Measurements from ENCODE around the gene C19orf73.

The C19orf73 gene

DNA sequence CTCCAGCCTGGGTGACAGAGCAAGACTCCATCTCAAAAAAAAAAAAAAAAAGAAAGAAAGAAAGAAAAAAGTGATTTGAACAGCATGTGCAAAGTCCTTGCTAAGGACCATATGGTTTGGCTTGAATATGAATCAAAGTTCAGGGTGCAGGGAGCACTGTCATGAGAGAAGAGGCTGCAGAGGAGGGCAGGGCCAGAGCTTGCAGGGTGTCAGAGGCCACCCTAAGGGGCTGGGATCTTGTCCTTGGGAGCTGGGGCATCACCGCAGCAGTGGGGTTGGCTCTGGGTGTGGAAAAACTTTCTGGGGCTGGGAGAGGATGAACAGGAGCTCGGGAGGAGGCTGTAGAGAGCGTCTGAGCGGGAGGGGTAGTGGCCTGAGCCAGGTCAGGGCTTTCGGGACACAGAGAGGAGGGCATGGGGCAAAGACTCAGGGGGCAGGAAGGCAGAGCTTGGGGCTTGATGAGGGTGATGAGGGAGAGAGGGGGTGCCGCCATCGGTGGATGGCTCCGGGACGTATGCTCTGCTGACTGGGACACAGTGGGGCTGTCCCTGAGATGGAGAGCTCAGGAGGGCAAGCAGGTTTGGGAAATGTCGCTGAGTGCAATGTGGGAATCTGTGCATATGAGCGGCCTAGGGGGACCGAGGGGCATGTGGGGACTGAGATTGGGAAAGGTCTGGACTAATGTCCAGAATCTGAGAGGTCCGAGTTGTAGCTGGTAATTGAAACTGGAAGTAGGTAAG is 41.7 kb upstream of the C19orf73 start:
- Histone ChIP-seq H3K9ac (ENCODE audit: low read depth, low read length, poor library complexity, severe bottlenecking) (no peak overlapping the region), H3K4me1 (ENCODE audit: insufficient read depth, low read length, poor library complexity, severe bottlenecking) (peaks cover 14% of the 10 kb centered on the region), H3K9me3 (ENCODE audit: insufficient read depth, low read depth, low read length) (no peaks in the 10 kb centered on the region), H3K4me3 (ENCODE audit: low read length, poor library complexity, severe bottlenecking) (no peak overlapping the region), H3K79me2 (ENCODE audit: insufficient read depth, low read length) (no peaks in the 10 kb centered on the region), H3K27me3 (ENCODE audit: insufficient read depth, low read length, poor library complexity, severe bottlenecking) (no peaks in the 10 kb centered on the region), H3K36me3 (ENCODE audit: insufficient read depth, low read length) (no peaks in the 10 kb centered on the region), H3K9me2 (replicated peaks; ENCODE audit: low read depth, low read length) (no peaks in the 10 kb centered on the region), H3K4me2 (ENCODE audit: low read depth, low read length, poor library complexity, severe bottlenecking) (no peak overlapping the region), H2AFZ (ENCODE audit: low read length) (no peak overlapping the region), H4K20me1 (ENCODE audit: insufficient read depth, low read length, poor library complexity, severe bottlenecking) (no peaks in the 10 kb centered on the region), H3F3A (ENCODE audit: low read depth) (no peaks in the 10 kb centered on the region)
- TF ChIP-seq EZH2phosphoT487 (IDR thresholded peaks at IDR 0.05; ENCODE audit: borderline replicate concordance): no peak
- TF ChIP-seq, protein P1, sequence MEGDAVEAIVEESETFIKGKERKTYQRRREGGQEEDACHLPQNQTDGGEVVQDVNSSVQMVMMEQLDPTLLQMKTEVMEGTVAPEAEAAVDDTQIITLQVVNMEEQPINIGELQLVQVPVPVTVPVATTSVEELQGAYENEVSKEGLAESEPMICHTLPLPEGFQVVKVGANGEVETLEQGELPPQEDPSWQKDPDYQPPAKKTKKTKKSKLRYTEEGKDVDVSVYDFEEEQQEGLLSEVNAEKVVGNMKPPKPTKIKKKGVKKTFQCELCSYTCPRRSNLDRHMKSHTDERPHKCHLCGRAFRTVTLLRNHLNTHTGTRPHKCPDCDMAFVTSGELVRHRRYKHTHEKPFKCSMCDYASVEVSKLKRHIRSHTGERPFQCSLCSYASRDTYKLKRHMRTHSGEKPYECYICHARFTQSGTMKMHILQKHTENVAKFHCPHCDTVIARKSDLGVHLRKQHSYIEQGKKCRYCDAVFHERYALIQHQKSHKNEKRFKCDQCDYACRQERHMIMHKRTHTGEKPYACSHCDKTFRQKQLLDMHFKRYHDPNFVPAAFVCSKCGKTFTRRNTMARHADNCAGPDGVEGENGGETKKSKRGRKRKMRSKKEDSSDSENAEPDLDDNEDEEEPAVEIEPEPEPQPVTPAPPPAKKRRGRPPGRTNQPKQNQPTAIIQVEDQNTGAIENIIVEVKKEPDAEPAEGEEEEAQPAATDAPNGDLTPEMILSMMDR (conservative IDR thresholded peaks at IDR 0.05; ENCODE audit: low read length): no peak

DNA sequence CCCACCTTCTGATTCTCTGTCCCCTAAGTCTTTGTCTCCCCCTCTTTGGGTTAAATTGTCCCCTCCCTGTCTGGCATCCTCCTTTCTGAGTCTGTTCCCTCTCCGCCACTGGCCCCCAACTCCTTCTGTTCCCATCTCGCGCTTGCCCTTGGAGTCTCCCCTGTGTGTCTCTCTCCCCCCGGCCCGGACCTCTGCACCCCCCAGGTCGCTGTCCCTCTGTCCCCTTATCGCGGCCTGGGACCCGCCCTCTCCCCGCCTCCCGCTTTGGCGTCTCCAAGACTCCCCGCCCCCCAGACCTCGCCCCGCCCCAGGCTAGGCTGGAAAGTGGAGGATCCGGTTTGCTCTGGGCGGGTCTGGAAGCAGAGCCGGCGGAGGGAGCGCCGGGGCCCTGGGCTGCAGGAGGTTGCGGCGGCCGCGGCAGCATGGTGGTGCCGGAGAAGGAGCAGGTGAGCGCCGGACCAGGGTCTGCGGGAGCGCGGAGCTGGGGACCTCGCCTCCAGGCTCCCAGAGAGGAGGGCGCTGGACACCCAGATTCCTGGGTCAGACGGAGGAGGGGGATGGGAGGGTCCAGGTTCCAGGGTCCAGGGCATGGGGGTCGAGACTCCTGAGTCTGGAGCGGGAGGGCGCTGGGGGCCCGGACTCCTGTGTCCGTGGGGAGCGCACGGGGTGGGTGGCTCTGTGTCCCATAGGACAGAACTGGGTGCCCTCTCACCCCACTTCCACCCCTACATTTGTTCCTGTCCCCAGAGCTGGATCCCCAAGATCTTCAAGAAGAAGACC is 38.7 kb upstream of the C19orf73 start, which contains the start of gene TRPM4:
Gene TRPM4, plus strand, starts transcription at position 348 of the 780 bp plus-strand sequence. Its CDS starts 75 bp downstream, at position 423.
- Histone ChIP-seq H3K9me2 (replicated peaks; ENCODE audit: low read depth, low read length) (no peaks in the 10 kb centered on the region), H3K4me2 (ENCODE audit: low read depth, low read length, poor library complexity, severe bottlenecking) (peak within 1 kb of the TSS; percentile 87), H3K9ac (ENCODE audit: low read depth, low read length, poor library complexity, severe bottlenecking) (peak within 1 kb of the TSS; percentile 74), H3F3A (ENCODE audit: low read depth) (no peaks in the 10 kb centered on the region), H3K4me1 (ENCODE audit: insufficient read depth, low read length, poor library complexity, severe bottlenecking) (peaks cover 14% of the 10 kb centered on the region), H4K20me1 (ENCODE audit: insufficient read depth, low read length, poor library complexity, severe bottlenecking) (no peaks in the 10 kb centered on the region), H3K36me3 (ENCODE audit: insufficient read depth, low read length) (no peaks in the 10 kb centered on the region), H3K4me3 (ENCODE audit: low read length, poor library complexity, severe bottlenecking) (peak within 1 kb of the TSS; percentile 81), H3K9me3 (ENCODE audit: insufficient read depth, low read depth, low read length) (no peaks in the 10 kb centered on the region), H3K27me3 (ENCODE audit: insufficient read depth, low read length, poor library complexity, severe bottlenecking) (no peaks in the 10 kb centered on the region), H2AFZ (ENCODE audit: low read length) (peak within 1 kb of the TSS; percentile 91), H3K79me2 (ENCODE audit: insufficient read depth, low read length) (no peaks in the 10 kb centered on the region)
- no peak for TF ChIP-seq EZH2phosphoT487 (IDR thresholded peaks at IDR 0.05; ENCODE audit: borderline replicate concordance)
- TF ChIP-seq, protein P1 (conservative IDR thresholded peaks at IDR 0.05; ENCODE audit: low read length): no peak

DNA sequence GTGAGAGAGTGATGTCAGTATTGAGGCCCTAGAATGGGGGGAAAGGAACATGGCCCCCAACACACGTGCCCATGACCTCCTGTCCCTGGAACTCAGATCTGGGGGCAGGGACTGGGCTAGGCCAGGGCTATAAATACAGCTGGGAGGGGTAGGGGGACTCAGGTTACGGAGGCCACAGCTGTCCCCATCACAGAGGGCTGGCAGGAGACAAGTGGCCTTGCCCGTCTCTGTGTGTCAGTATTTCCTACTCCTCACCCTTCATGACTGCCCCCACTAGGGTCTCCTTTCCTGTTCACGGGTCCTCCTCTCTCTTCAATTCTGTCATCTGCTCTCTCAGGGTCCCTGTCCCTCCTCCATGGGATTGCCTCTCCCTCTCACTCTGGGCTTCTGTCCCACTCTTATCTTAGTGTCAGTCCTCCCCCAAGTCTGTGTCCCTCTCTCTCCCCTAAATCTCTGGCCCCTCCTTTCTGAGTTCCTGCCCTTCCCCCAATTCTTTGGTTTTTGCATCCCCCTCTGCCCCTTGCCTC is 36.9 kb upstream of the C19orf73 start:
- no peaks in the 10 kb centered on the region for H3K9me2 ChIP-seq (replicated peaks; ENCODE audit: low read depth, low read length)
- no peak overlapping the region for H3K4me3 ChIP-seq (ENCODE audit: low read length, poor library complexity, severe bottlenecking)
- H4K20me1 ChIP-seq (ENCODE audit: insufficient read depth, low read length, poor library complexity, severe bottlenecking): no peaks in the 10 kb centered on the region
- H3K4me2 ChIP-seq (ENCODE audit: low read depth, low read length, poor library complexity, severe bottlenecking): no peak overlapping the region
- H3F3A ChIP-seq (ENCODE audit: low read depth): no peaks in the 10 kb centered on the region
- H3K36me3 ChIP-seq (ENCODE audit: insufficient read depth, low read length): no peaks in the 10 kb centered on the region
- H3K79me2 ChIP-seq (ENCODE audit: insufficient read depth, low read length): no peaks in the 10 kb centered on the region
- H3K9me3 ChIP-seq (ENCODE audit: insufficient read depth, low read depth, low read length): no peaks in the 10 kb centered on the region
- H2AFZ ChIP-seq (ENCODE audit: low read length): no peak overlapping the region
- H3K27me3 ChIP-seq (ENCODE audit: insufficient read depth, low read length, poor library complexity, severe bottlenecking): no peaks in the 10 kb centered on the region
- no peak overlapping the region for H3K9ac ChIP-seq (ENCODE audit: low read depth, low read length, poor library complexity, severe bottlenecking)
- peaks cover 9% of the 10 kb centered on the region for H3K4me1 ChIP-seq (ENCODE audit: insufficient read depth, low read length, poor library complexity, severe bottlenecking)
- TF ChIP-seq, protein P1 (conservative IDR thresholded peaks at IDR 0.05; ENCODE audit: low read length): no peak
- no peak for TF ChIP-seq EZH2phosphoT487 (IDR thresholded peaks at IDR 0.05; ENCODE audit: borderline replicate concordance)

All from Loucy (cell line).